OCI-LY7 (cell line): ENCODE results near the gene FMN1.
"Not testable (repeated sequence)": the region's sequence is repeated elsewhere in the genome, so short reads cannot be mapped to it uniquely, and the experiment has no call there.

ENCODE experiments used
- CTCF ChIP-seq: fragments of 200-600 bp; sonication (generic); conservative IDR thresholded peaks from 2 replicates; pipeline ENCODE4 v1.5.1; 2014; ENCODE audit warnings: mild to moderate bottlenecking, antibody characterized with exemption, low read length, moderate library complexity, mixed read lengths
- EZH2phosphoT487 ChIP-seq: fragments of 200-600 bp; sonication (generic); IDR thresholded peaks from 2 replicates; pipeline ENCODE4 v1.6.1; 2018; ENCODE audit warnings: low read depth, borderline replicate concordance, mild to moderate bottlenecking, mixed run types, antibody characterized with exemption, low read length, moderate library complexity, mixed read lengths

GRCh38 chr15:33069903-33070302 lies 124.6 kb downstream of the FMN1 start:
- TF ChIP-seq CTCF, EZH2phosphoT487: not testable (repeated sequence)
